Measurements from ENCODE around the gene EPAS1. TPM values are rescaled to one million over a fixed set of nuclear protein-coding genes. Genes with fewer than 3 reads are reported as not detected.

EPAS1 gene
- polyA plus RNA-seq, 4 donors, result 39.2 to 62.4 (median 43.0) TPM

DNA sequence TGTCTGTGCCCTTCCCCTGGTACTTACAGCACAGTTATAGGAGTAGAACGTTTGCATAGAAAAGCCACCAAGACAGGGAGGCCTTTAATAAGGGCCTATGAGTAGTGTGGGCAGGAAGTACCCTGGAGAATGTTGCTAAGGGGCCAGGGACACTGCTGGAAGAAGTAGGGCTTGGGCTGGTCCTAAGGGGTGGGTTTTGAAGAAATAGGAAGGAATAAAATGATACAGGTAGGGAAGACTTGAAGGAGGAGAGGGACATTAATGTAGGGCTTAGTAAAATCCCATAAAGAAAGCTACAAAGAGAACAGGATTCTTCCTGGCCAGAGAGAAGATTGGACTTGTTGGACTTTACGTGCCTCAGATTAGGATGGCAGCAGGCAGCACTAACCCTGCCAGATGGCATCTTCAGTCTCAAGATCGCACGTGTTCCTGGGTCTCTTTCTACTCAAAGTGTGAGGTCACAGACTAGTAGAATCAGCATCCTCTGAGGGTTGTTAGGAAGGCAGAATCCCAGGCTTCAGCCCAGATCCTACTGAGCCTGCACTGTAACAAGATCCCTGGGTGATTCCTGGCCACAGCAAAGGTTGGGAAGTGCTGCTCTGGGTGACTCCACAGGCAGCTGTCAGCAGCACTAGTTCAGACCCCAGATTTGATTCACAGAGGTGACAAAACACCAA lies 39.2 kb downstream of the EPAS1 start:
- no peak for DNase-seq (ENCODE audit: low read depth in 4 of 4, low spot score in 2 of 4)

DNA sequence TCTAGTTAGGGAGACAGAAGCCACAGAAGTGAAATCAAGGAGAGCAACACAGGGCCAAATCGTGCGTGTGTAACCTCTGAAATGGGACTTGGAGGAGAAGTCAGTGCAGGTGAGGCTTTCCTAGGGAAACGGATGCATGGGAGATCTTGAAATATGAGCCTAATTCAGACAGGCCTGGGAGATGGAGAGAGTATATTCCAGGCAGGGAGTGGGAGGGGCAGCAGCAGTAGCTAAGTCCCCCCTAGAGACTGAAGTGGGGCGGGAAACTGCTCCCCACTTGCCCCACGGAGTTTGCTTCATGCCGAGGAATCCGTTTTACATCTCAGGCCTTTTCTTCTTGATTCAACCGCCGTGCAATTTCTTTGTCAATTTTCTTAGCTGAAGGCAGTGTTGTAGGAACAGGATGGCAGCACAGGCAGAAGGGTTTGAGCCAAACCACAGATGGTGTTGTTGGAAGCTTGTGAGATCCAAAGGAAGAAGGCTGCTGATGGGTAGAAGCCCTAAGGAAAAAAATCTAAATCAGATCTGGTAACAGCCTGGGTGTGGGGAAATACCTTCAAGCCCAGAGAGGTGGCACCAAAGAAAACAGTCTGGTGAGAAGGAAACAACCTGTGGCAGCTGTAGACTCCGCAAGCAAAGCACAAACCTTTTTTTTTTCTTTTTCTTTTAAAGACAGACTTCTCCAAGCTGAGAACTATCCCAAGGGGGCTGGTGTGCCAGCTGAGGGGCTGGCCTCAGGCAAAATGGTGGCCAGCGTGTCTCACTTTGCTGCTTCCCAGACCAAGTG lies 40.2 kb downstream of the EPAS1 start:
- DNase-seq (ENCODE audit: low read depth in 4 of 4, low spot score in 2 of 4), result no peak

DNA sequence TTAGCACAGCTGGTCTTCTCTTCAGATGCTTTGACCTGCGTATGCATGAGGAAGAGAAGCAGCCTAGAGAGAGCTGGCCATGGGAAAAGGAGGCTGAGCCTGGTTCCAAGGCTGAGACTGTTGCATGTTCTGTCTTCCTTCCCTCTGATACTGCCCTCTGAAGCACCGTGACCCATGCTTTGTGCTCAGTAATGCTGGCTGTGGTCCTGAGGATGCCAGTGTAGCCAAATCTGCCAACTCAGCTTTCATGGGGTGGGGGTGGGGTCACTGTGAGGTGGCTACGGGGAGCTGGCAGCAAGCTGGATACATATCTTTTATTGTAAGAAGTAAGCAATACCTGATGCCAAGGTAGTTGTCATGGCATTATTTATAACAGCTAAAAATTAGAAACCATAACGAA lies 41.5 kb downstream of the EPAS1 start:
- DNase-seq (ENCODE audit: low read depth in 4 of 4, low spot score in 2 of 4), result no peak

DNA sequence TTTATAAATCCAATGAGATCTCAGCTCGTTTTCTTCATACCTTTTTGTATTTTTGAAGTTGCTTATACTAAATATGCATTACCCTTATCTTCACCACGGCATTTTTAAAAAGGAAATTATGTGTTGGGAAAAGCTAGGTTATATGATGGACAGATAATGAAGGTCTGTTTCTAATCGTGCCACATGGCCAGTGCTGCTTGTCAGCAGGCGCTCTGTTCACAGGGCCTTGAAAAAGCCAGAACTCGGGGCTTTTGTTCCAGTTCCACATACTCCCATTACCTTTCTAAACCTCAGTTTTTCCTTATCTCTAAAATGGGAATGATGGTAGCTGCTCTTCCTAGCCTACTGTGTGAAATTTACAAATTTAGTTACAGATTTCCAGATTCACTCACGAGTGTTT lies 42.0 kb downstream of the EPAS1 start:
- no peak for DNase-seq (ENCODE audit: low read depth in 4 of 4, low spot score in 2 of 4)

DNA sequence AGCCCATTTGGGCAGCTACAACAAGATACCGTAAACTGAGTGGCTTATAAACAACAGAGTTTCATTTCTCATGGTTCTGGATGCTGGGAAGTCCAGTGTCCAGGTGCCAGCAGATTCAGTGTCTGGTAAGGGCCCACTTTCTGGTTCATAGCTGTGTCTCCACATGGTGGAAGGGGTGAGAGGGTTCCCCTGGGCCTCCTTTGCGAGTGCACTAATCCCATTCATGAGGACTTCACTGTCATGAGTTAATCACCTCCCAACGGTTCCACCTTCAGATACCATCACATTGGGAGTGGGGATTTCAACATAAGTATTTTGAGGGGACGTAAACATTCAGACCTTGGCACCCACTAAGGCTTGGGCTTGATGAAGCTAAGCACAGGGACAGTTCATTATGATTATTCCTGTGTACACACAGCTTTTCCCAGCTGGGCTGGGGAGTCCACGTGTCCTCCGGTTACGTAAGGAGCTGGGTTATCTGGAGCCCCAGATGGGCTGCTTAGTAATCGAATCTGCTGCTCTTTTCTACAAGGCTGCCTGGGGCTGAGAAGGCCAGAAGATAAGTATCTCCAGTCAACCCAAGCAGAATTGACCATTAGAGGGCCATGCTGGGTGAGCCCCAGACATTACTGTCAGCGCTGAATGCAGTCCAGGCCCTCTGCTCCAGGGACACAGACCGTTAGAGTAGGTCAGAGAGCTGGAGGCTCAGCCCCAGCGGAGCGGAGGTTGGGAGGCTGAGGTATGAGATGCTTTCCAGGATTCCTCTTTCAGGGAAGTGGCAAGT lies 42.7 kb downstream of the EPAS1 start:
- DNase-seq (ENCODE audit: low read depth in 4 of 4, low spot score in 2 of 4), result no peak

DNA sequence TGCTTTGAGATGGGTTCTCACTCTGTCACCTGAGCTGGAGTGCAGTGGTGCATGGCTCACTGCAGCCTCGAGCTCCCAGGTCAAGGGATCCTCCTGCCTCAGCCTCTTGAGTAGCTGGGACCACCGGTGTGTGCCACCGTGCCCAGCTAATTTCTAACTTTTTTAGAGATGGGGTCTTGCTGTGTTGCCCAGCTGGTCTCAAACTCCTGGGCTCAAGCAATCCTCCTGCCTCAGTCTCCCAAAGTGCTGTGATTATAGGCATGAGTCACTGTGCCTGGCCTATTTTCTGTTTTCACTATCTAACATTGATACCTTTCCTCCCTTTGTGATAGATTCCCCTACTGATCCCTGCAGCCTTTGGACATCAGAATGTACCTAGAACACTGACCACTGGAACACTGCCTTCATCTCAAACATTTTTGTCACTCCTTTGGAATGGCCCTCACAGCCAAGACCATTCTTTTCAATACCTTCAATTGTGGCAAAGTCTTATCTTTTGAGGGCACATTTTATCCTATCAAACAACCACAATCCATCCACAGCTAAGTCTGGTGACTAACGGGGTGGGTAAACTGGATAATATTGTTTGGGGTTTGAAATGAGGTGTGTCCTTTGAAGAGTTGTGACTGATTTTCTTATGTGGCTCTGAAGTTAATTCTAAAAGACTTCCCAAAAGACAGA lies 43.7 kb downstream of the EPAS1 start:
- no peak for DNase-seq (ENCODE audit: low read depth in 4 of 4, low spot score in 2 of 4)

DNA sequence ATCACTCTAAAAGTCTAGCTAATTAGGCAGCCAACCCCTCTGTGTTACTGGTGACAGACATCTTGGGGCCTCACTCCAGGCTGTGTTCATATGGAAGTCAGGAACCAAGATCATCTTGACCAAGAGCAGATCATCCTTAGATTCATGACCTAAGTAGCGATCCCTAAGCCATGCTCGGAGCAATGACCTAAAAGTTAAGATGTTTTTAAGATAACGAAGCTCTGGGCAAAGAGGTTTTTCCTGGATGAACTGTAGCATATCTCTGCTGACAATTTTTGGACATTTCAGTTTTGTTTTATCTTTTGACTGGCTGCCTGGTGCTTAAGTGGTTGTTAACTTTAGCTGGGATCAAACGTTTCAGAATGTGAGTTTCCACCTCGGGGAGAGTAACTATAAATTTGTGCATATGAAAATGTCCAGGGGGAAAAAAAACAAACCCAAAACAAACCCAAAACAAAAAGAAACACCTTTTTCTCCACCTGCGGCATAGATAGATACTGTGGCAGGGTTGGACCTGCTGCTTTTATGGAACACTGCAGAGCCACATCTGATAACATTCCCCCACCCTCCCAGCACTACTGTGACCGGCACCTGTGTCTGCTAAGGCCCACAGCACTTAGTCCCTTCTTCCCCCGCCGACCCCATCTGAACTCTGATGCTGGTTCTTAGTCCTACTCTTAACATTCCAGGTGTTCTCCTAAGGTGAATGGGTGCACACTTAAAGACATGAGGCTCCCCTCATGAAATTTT lies 45.5 kb downstream of the EPAS1 start:
- DNase-seq (ENCODE audit: low read depth in 4 of 4, low spot score in 2 of 4), result no peak

DNA sequence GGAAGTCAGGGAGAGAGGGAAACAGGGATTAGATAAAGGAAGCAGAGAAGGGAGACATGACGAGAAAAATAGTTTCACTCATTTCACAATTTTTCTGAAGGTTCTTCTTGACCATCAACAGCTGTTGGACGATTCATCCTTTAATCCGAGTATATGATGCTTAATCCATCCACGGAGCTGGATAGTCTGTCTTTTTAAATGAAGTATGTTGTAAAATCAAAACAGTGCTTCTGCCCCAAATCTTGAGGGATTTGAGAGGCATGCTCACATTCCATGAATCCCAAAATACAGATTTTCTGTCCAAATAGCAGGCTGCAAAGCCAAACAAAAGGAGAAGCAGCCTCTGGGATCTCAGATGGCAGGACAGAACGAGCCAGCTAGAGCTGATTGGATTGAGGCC lies 47.5 kb downstream of the EPAS1 start:
- no peak for DNase-seq (ENCODE audit: low read depth in 4 of 4, low spot score in 2 of 4)

DNA sequence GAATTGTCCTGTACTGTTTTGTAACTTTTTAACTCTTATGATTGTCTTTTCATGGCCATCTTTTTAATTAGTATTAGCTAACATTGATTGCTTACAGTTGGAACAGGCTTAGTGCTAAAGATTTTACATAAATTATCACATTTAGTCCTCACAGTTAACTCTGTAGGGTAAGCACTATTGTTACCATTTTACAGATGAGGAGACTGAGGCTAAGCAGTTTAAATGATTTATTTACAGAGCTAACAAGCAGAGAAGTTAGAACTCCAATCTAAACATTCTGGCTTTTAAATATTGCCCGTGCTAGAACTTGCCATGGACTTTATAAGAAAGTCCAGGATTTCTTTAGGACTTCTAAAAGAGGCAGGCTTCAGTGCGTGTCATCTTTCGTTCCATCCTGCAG lies 48.6 kb downstream of the EPAS1 start:
- DNase-seq (ENCODE audit: low read depth in 4 of 4, low spot score in 2 of 4), result no peak

DNA sequence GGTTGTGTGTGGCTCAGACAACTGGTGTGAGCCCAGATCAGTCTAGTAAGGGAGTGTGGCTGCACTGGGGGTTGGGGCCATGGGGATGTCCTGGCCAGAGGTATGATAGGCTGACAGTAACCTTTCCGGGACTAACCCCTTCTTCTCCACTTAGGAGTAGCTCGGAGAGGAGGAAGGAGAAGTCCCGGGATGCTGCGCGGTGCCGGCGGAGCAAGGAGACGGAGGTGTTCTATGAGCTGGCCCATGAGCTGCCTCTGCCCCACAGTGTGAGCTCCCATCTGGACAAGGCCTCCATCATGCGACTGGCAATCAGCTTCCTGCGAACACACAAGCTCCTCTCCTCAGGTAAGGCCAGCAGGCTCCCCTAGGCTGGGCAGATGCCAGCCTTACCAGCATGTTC lies 49.5 kb downstream of the EPAS1 start:
- DNase-seq (ENCODE audit: low read depth in 4 of 4, low spot score in 2 of 4), result no peak

DNA sequence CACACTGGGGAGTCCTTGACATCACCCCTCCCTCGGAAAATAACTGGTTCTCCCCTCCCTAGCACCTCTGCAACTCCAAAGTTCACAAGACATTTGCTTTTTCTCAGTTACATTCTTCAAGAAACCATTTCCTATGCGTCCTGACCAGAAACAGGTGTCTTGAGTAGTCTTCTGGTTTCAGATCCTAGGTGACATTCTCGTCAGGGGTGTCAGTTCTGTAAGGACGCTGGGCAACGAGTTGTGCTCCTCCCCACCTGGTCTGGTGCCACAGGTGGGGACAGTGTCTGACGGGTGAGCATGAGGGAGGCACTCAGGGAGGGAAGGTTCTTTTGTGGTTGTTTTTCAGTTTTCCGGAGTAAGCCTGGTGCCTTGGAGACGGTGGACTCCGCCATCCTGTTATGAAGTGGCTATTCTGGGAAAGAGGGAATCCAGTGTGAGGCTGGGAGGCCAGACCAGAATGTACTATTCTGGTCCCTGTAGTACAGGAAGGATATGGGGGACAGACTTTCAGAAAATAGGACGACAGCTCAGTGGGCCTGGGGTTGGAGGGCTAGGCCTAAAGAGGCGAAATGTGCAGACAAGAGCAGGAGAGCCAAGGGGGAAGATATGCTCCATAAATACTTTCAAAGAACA lies 50.6 kb downstream of the EPAS1 start:
- no peak for DNase-seq (ENCODE audit: low read depth in 4 of 4, low spot score in 2 of 4)

DNA sequence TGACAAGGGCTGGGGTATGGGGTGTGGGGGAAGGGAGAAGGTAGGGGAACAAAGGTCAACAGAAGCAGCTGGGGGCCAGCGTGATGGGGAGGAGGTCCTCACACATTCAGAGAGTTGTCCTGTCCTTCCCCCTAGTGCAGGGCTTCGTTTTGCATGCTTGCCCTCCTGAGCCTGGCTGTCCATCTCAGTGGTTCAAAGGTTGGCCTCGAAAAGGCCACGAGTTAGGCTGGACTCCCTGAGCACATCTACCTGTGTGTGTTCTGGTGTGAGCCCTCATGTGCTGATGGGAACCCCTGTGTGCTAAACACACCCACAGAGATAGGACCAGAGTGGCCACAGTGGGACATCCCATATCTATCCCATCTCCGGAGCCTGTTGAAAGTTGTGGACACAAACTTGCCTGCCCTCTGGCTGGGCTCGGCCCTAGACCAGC lies 51.9 kb downstream of the EPAS1 start:
- no peak for DNase-seq (ENCODE audit: low read depth in 4 of 4, low spot score in 2 of 4)

DNA sequence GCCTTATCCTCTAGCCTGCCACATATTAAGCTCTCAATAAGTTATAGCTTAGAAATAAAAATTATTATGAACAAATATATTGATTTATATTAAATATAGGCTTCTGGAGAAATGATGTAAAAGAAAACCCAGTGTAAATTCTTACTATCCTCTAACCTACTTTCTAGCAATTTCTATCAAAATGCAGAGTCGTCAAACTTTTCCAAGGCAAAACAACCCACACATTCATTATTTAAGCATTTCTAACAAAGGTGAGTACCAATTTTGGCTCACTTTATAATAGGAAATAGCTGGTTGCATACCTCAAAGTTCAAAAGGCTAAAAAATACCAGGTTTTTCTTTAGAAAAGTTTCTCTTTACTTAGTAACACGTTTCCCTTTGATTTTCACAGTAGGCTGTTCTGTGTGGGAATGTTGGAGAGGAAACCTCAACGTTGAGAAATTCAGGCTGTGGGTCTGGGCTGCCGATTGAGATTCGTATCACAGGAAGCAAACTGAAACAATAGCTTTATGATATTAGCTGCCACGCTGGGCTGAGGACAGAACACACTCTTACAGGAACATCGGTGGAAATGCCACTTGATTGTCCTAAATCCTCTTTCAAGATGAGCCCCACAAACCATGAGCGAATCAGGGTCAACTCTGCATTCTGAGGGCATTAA lies 53.0 kb downstream of the EPAS1 start:
- DNase-seq (ENCODE audit: low read depth in 4 of 4, low spot score in 2 of 4), result no peak

DNA sequence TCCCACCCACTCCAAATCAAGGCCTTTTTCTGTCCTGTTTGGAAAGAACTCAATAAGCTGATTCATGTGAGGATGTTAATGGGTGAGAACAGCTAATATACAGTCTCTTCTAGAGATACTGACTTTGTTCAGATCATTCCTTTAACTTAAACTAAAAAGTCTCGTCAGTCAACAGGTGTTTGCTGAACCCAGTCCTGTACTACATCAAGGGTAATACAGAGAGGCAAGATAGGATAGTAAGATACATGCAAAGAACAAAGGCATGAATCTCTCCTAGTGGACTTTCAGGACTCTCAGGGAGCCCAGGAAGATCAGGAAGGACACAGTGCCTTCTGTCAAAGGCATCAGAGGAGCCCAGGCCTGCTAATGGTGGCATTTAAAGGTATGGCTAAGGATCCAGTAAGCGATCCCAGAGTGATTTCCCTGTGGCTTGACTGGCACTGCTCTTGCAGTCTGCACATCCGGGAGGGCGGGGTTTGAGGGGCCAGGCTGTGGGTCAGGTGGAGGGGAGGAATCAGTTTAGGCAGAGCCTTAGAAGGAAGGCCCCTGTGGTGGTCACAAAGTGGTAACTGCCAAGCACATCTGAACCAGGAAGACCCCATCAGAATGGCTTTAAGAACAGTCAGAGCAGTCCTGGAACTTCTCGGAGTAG lies 54.0 kb downstream of the EPAS1 start:
- DNase-seq (ENCODE audit: low read depth in 4 of 4, low spot score in 2 of 4), result no peak

DNA sequence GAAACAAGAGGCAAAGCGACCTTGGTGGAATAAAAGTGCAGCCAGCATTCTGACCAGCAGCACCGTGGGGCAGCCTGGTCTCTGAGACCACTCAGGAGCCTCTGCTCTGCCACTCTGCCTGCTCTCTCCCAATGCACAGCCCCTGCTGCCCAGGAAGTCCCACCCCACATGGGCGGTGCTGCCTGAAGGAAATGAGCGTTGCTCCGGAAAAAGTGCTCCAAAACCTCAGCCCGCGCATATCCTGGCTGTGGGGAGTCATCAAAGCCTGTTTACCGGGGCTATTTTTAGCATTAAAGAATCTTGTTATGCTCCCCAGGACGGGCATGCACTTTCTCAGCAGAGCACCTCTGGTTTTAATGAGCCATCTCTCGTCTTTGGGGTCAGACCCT lies 54.5 kb downstream of the EPAS1 start:
- DNase-seq (ENCODE audit: low read depth in 4 of 4, low spot score in 2 of 4), result no peak

DNA sequence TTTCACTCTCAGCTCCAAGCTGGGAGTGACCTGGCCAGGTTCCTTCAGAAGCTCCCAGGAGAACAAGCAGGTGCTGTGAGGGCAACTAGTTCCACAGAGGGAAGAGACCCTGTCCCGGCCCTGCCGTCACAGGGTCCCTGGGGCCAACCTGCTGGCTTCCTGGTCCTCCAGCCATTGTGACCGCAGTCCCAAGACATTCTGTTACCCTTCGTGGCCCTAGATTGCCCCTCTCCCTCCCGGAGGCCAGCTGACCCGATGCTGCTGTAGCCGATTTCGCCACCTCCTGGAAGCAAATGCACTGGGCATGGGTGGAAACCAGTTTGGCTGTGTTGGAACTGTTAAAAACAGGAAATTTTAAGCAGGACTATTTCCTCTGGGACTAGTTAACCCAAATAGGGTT lies 55.4 kb downstream of the EPAS1 start:
- no peak for DNase-seq (ENCODE audit: low read depth in 4 of 4, low spot score in 2 of 4)

DNA sequence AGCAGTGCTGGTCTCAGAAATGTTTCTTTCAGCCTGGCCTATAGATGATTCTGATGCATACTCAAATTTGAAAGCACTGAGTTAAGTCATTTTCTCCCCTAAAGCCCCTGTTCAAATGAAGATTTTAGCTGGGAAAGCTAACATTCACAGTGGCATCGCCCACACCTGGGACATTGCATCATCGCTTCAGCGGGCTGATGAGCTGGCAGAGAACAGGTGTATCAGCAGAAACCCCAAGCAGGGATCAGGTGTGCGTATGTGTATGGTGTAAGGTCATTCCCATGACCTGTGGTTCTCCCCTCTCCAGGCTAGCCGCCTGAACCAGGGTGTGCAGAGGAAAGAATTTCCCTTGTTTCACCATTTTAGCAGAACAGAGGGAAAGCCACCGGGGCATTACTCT lies 56.3 kb downstream of the EPAS1 start:
- DNase-seq (ENCODE audit: low read depth in 4 of 4, low spot score in 2 of 4), result no peak

DNA sequence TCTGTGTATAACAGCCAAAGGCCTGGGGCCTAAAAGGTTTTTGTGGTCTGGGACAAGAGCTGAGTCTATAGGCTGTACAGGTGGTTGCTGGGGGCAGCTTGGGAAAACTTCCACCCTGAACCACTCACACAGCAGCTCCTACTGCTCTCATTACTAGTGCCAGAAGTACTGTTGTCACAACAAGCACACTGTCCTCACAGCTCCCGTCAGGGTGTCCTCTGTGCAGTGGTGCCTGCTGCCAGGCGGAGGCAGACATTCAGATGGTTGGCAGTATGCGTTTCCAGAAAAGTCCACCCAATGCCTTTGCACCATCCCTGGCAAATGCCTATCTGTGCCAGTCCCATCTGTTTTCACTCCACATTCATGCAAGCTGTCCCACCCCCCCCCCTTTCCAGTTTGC lies 58.5 kb downstream of the EPAS1 start:
- no peak for DNase-seq (ENCODE audit: low read depth in 4 of 4, low spot score in 2 of 4)

DNA sequence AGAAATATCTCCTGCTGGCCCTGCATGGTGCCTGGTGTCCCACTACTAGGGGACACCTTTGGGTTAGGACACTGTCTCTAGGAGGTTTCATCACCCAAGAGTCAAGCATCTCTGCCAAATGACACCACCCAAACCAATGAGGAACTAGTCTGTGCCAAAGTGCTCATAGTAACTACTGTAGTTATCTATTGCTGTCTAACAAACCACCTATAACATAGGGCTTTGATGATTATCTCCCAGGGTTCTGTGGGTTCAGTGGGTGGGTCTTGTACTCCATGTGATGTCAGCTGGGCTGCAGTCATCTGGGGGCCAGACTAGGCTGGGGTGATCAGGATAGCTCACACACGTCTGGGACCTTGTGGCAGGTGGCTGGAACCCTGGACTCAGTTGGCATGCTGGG lies 59.8 kb downstream of the EPAS1 start:
- DNase-seq (ENCODE audit: low read depth in 4 of 4, low spot score in 2 of 4), result no peak
